ENCODE results near the gene ACTL8. TPM values are rescaled to one million over a fixed set of nuclear protein-coding genes. Genes with fewer than 3 reads are reported as not detected.

The ACTL8 gene
- total and polyA plus RNA-seq, 2 donors (not counting 1 experiment from before 2014, with no cell fraction given), result 0.15 TPM; not detected in 1

- Histone ChIP-seq H3K4me2 (ENCODE audit: extremely low read depth, insufficient read depth, low read length) (no peak overlapping the region), H2AFZ (ENCODE audit: low read length) (no peak overlapping the region), H3K9me3 (ENCODE audit: control insufficient read depth, insufficient read depth, low read depth, low read length) (no peaks in the 10 kb centered on the region), H3K36me3 (ENCODE audit: control insufficient read depth, insufficient read depth, low read length) (no peaks in the 10 kb centered on the region), H3K27me3 (ENCODE audit: control insufficient read depth, insufficient read depth, low read length) (no peaks in the 10 kb centered on the region), H3K9ac (ENCODE audit: insufficient read depth, low read length) (no peak overlapping the region), H3K27ac (ENCODE audit: insufficient read depth, low read length) (no peak overlapping the region), H3K4me1 (ENCODE audit: control insufficient read depth, extremely low read depth, insufficient read depth, low read length) (no peaks in the 10 kb centered on the region), H3K4me3 (replicated peaks in 1 of 4; ENCODE audit: control extremely low read depth in 1 of 4, insufficient read depth in 1 of 4, low read depth in 3 of 4, low read length in 4 of 4) (no peak overlapping the region), H4K20me1 (ENCODE audit: control insufficient read depth, extremely low read depth, insufficient read depth, low read length) (no peaks in the 10 kb centered on the region), H3K79me2 (ENCODE audit: control insufficient read depth, insufficient read depth, low read length) (no peaks in the 10 kb centered on the region)
- TF ChIP-seq EZH2 (IDR thresholded peaks at IDR 0.05; ENCODE audit: low read length, missing control alignments) (no peak), CTCF (conservative IDR thresholded peaks at IDR 0.05 in 1 of 2, IDR thresholded peaks at IDR 0.05 in 1 of 2; ENCODE audit: low read depth in 1 of 2, low read length in 2 of 2) (no peak)
- DNase-seq (ENCODE audit: low read depth in 2 of 2), result no peak
These were observed 50.9 kb downstream of the ACTL8 start for GRCh38 chr1:17805869-17806684.

- no peaks in the 10 kb centered on the region for H3K79me2 ChIP-seq (ENCODE audit: control insufficient read depth, insufficient read depth, low read length)
- H4K20me1 ChIP-seq (ENCODE audit: control insufficient read depth, extremely low read depth, insufficient read depth, low read length), result no peaks in the 10 kb centered on the region
- H3K9me3 ChIP-seq (ENCODE audit: control insufficient read depth, insufficient read depth, low read depth, low read length), result no peaks in the 10 kb centered on the region
- H2AFZ ChIP-seq (ENCODE audit: low read length), result no peak overlapping the region
- no peak overlapping the region for H3K9ac ChIP-seq (ENCODE audit: insufficient read depth, low read length)
- no peak overlapping the region for H3K4me3 ChIP-seq (replicated peaks in 1 of 4; ENCODE audit: control extremely low read depth in 1 of 4, insufficient read depth in 1 of 4, low read depth in 3 of 4, low read length in 4 of 4)
- no peak overlapping the region for H3K27ac ChIP-seq (ENCODE audit: insufficient read depth, low read length)
- TF ChIP-seq EZH2 (IDR thresholded peaks at IDR 0.05; ENCODE audit: low read length, missing control alignments) (no peak), CTCF (conservative IDR thresholded peaks at IDR 0.05 in 1 of 2, IDR thresholded peaks at IDR 0.05 in 1 of 2; ENCODE audit: low read depth in 1 of 2, low read length in 2 of 2) (no peak)
- H3K36me3 ChIP-seq (ENCODE audit: control insufficient read depth, insufficient read depth, low read length), result no peaks in the 10 kb centered on the region
- H3K4me1 ChIP-seq (ENCODE audit: control insufficient read depth, extremely low read depth, insufficient read depth, low read length), result no peaks in the 10 kb centered on the region
- DNase-seq (ENCODE audit: low read depth in 2 of 2), result no peak
- H3K4me2 ChIP-seq (ENCODE audit: extremely low read depth, insufficient read depth, low read length), result no peak overlapping the region
- no peaks in the 10 kb centered on the region for H3K27me3 ChIP-seq (ENCODE audit: control insufficient read depth, insufficient read depth, low read length)
These were observed 53.7 kb downstream of the ACTL8 start for GRCh38 chr1:17808816-17809215.

- no peak overlapping the region for H3K4me2 ChIP-seq (ENCODE audit: extremely low read depth, insufficient read depth, low read length)
- no peak overlapping the region for H3K27ac ChIP-seq (ENCODE audit: insufficient read depth, low read length)
- no peaks in the 10 kb centered on the region for H3K36me3 ChIP-seq (ENCODE audit: control insufficient read depth, insufficient read depth, low read length)
- H3K4me1 ChIP-seq (ENCODE audit: control insufficient read depth, extremely low read depth, insufficient read depth, low read length), result no peaks in the 10 kb centered on the region
- H3K9me3 ChIP-seq (ENCODE audit: control insufficient read depth, insufficient read depth, low read depth, low read length), result no peaks in the 10 kb centered on the region
- H3K27me3 ChIP-seq (ENCODE audit: control insufficient read depth, insufficient read depth, low read length), result no peaks in the 10 kb centered on the region
- no peaks in the 10 kb centered on the region for H4K20me1 ChIP-seq (ENCODE audit: control insufficient read depth, extremely low read depth, insufficient read depth, low read length)
- H3K4me3 ChIP-seq (replicated peaks in 1 of 4; ENCODE audit: control extremely low read depth in 1 of 4, insufficient read depth in 1 of 4, low read depth in 3 of 4, low read length in 4 of 4), result no peak overlapping the region
- TF ChIP-seq CTCF (conservative IDR thresholded peaks at IDR 0.05 in 1 of 2, IDR thresholded peaks at IDR 0.05 in 1 of 2; ENCODE audit: low read depth in 1 of 2, low read length in 2 of 2) (no peak), EZH2 (IDR thresholded peaks at IDR 0.05; ENCODE audit: low read length, missing control alignments) (no peak)
- H2AFZ ChIP-seq (ENCODE audit: low read length), result no peak overlapping the region
- no peaks in the 10 kb centered on the region for H3K79me2 ChIP-seq (ENCODE audit: control insufficient read depth, insufficient read depth, low read length)
- no peak for DNase-seq (ENCODE audit: low read depth in 2 of 2)
- H3K9ac ChIP-seq (ENCODE audit: insufficient read depth, low read length), result no peak overlapping the region
These were observed 55.5 kb downstream of the ACTL8 start for GRCh38 chr1:17810668-17811067.
